ENCODE results near the gene GUCY2D.

DNA sequence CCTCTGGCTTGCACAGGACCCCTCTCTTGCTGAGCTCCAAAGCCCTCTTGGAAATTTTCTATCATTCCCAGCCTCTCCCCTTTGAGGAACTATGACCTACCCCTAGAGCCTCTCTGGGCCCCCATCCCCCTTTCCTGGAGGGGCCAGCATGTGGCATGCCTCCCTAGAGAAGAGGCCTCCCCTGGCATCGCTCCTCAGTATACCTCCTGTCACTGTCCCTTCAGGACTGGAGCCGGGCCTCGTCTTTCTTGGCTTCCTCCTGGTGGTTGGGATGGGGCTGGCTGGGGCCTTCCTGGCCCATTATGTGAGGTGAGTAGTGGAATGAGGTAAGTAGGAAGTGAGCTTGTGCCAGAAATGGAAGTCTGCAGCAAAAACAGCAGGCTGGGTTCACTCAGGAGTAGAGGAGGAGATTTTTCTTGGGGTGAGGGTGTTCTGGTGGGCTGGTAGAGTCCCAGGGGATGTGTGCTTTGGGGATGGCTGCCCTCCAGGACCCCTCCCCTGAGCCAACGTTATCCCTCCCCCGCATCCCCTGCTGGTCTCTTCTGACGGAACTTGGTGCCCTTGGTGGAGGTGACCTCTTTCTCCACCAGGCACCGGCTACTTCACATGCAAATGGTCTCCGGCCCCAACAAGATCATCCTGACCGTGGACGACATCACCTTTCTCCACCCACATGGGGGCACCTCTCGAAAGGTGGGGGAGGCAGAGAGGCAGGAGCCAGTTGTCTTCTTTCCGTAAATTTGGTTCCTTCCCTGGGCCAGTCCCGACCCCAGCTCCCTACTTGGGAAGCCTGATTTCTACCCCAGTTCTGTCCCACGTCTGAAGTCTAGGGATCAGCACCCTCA is 4.6 kb downstream of the GUCY2D start:
- TF ChIP-seq, protein P1, sequence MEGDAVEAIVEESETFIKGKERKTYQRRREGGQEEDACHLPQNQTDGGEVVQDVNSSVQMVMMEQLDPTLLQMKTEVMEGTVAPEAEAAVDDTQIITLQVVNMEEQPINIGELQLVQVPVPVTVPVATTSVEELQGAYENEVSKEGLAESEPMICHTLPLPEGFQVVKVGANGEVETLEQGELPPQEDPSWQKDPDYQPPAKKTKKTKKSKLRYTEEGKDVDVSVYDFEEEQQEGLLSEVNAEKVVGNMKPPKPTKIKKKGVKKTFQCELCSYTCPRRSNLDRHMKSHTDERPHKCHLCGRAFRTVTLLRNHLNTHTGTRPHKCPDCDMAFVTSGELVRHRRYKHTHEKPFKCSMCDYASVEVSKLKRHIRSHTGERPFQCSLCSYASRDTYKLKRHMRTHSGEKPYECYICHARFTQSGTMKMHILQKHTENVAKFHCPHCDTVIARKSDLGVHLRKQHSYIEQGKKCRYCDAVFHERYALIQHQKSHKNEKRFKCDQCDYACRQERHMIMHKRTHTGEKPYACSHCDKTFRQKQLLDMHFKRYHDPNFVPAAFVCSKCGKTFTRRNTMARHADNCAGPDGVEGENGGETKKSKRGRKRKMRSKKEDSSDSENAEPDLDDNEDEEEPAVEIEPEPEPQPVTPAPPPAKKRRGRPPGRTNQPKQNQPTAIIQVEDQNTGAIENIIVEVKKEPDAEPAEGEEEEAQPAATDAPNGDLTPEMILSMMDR (conservative IDR thresholded peaks at IDR 0.05; ENCODE audit: low read length) = no peak
- no peak for TF ChIP-seq EZH2phosphoT487 (IDR thresholded peaks at IDR 0.05; ENCODE audit: borderline replicate concordance)

Measured in Loucy (cell line).